HG03175 (cell line): Measurements from ENCODE around the gene PKD2.
"Not testable (repeated sequence)": the region's sequence is repeated elsewhere in the genome, so short reads cannot be mapped to it uniquely, and the experiment has no call there.

Source experiments
- ATAC-seq: cut with Tn5 transposase; IDR thresholded peaks from one replicate; pipeline ENCODE4 v1.9.1; 2021; ENCODE audit warnings: mild to moderate bottlenecking, moderate library complexity; ENCODE audit not compliant: unreplicated experiment

Gene PKD2

GRCh38 chr4:88025868-88026661, 18.6 kb downstream of the PKD2 start:
- not testable (repeated sequence) for ATAC-seq

GRCh38 chr4:88027611-88028608, 20.5 kb downstream of the PKD2 start:
- ATAC-seq, result no peak

- ATAC-seq, result no peak
Measured at GRCh38 chr4:88028946-88029345, 21.5 kb downstream of the PKD2 start.

GRCh38 chr4:88029556-88029955, 22.1 kb downstream of the PKD2 start:
- ATAC-seq, result no peak

- no peak for ATAC-seq
Measured at GRCh38 chr4:88030565-88031310, 23.3 kb downstream of the PKD2 start.

- ATAC-seq, result peak; percentile 72
Measured at GRCh38 chr4:88033309-88033708, 25.9 kb downstream of the PKD2 start.

- no peak for ATAC-seq
Measured at GRCh38 chr4:88035292-88035691, 27.9 kb downstream of the PKD2 start.

GRCh38 chr4:88037447-88037846, 30.0 kb downstream of the PKD2 start:
- ATAC-seq, result no peak

GRCh38 chr4:88037936-88038335, 30.5 kb downstream of the PKD2 start:
- no peak for ATAC-seq

- no peak for ATAC-seq
Measured at GRCh38 chr4:88040707-88041106, 33.3 kb downstream of the PKD2 start.

GRCh38 chr4:88041626-88042025, 34.2 kb downstream of the PKD2 start:
- no peak for ATAC-seq

- no peak for ATAC-seq
Measured at GRCh38 chr4:88043001-88043400, 35.6 kb downstream of the PKD2 start.

- ATAC-seq, result no peak
Measured at GRCh38 chr4:88043586-88044340, 36.3 kb downstream of the PKD2 start.

GRCh38 chr4:88045021-88045420, 37.6 kb downstream of the PKD2 start:
- no peak for ATAC-seq

GRCh38 chr4:88054229-88054628, 46.8 kb downstream of the PKD2 start:
- no peak for ATAC-seq

- ATAC-seq, result no peak
Measured at GRCh38 chr4:88054901-88055300, 47.5 kb downstream of the PKD2 start.

- ATAC-seq, result no peak
Measured at GRCh38 chr4:88058295-88058694, 50.9 kb downstream of the PKD2 start.

- no peak for ATAC-seq
Measured at GRCh38 chr4:88059766-88060165, 52.3 kb downstream of the PKD2 start.

GRCh38 chr4:88060431-88060830, 53.0 kb downstream of the PKD2 start:
- ATAC-seq, result no peak

- ATAC-seq, result no peak
Measured at GRCh38 chr4:88062311-88062710, 54.9 kb downstream of the PKD2 start.
